Stimulated activated CD8-positive, alpha-beta memory T cell treated with anti-CD3 and anti-CD28 coated beads, Interleukin-15, amount 100 ng/mL, for 48 hours (primary cell): Measurements from ENCODE around the gene SON.
"Not testable (repeated sequence)": the region's sequence is repeated elsewhere in the genome, so short reads cannot be mapped to it uniquely, and the experiment has no call there.

Experiments used
- DNase-seq, 2 donors: peaks; one replicate each; pipeline ENCODE4 v3.0.0-alpha.2; 2020; ENCODE audit warnings: low read depth in 2 of 2

Gene SON

DNA sequence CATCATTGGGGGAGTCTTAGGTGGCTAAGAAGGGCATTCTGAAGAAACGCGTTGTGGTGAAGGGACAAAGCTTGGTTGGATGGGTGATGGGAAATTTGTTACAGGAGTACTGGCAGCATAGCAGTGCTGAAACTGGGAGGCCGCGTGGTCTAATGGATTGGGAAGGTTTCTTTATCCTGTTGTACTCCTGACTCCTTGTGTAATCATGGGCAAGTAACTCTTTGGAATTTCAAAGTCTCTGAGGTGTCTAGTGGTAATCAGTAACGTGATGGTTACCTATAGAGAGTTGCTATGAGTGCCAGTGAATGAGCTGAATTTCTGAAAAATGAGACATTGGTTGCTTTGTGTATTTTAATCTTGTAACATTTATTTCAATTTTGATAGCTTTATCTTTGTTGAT is 27.2 kb downstream of the SON start:
- no peak for DNase-seq

DNA sequence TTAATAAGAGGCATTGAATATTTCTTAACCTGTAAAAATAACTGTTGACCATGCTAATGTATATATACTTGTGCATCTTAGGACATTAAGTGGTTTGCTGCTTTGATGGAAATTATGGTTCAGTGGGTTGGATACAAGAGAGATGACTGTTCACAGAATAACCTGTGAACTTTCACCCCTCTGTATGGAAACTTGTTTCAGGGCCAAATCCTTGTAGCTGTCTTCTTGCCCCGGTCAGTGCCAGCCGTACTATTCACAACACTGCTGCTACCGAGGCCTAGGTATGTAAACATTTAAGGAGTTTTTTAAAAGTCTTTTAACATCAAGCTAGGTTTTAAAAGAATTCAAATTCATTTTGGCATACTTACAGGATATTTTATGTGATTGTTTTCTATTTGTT is 29.5 kb downstream of the SON start:
- no peak for DNase-seq

DNA sequence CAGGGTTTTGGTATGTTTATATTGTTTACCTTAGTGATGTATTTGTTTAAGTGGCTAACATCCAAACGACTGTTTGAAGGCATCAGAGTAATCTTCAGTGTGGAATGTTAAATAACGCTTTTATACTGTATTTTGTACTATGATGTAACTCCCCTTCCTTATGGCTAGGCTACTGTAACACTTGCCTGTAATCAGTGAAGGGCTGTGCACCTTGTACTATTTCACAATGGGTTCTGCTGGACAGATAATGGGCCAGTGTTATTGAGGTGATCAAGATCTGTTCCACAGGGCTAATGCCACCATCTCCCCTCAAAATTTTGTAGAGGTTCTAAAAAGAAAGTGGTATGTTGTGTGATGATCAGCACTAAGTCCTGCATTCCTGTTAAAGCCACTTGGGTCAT is 33.9 kb downstream of the SON start:
- DNase-seq, result not testable (repeated sequence)

DNA sequence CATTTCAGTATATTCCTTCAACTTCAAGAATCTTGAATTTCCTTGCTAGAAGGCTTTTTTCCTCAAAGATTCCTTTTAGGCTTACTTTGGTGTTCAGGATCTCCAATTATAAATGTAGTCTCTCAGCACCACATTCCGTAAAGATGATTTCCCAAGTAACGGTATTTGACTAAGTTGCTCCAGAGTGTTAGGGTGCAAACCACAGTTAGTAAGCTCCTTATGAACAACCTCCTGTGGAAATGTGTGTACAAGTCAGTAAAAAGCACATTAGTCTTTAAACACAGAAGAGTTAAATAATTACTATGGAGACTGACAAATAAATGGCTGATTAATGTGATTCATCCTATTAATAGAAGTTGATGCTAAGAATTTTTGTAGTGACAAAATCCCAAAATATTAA is 35.4 kb downstream of the SON start:
- DNase-seq, result no peak

DNA sequence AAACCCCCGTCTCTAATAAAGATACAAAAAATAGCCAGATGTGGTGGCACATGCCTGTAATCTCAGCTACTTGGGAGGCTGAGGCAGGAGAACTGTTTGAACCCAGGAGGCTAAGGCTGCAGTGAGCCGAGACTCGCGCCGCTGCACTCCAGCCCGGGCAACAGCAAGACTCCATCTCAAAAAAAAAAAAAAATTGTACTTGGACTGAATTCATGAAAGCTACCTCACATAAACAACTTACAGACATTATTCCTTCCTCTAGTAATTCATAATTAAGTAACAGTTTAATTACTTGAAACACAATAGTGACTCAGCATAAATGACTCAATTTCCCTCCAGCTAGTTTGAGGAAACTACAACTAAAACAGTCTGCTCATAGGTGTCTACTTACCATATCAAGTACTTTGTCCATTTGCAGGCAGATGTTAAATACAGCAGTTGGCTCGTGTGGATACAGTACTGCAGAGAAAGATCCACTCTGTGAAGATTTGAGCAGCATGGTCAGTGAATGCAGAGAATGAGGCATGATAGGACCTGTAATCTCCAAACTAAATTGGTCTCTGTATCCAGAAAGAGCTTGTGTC is 36.2 kb downstream of the SON start:
- DNase-seq, result no peak

GRCh38 chr21:33584455-33584854 is 41.6 kb downstream of the SON start:
- no peak for DNase-seq

GRCh38 chr21:33586927-33587326 is 44.1 kb downstream of the SON start:
- no peak for DNase-seq

DNA sequence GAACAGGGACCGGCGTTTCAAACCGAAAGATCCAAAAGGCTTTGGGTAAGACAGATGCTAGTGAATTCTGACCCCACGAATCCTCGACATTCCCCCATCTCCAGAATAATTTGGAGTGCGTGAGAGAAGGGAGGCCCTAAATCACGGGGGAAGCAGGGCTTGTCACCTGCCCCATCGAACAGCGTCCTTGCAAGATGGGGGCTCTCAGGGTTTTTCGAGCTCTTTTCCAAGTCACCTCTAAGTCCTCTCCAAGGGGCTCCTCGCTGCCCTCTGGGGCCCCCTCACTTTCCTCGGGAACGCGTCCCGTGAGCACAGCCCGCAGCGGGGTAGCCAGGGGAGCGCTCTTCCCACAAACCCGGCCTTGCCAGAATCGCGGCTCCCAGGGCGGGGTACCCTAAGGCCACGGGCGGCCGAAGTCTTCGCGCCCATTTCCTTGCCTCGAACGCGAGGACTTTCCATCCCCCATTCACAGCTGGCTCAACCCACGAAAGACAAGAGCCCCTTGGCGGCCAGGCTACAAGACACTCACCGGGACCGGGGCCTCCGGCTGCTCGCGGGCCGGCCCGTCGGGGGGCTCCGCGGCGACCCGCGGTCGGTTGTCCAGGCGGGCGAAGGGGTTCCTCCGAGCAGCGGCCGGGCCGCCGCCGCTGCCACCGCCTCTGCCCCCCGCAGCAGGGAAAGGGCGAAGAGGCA is 45.1 kb downstream of the SON start:
- peak in 1 of 2 donors; percentile 5 for DNase-seq

GRCh38 chr21:33588485-33589335 is 45.9 kb downstream of the SON start, which contains the start of gene DONSON:
Gene DONSON (minus strand): TSS chr21:33588684. CDS start chr21:33588641, 43 bp downstream.
- peak; percentile 80 to 86 for DNase-seq

GRCh38 chr21:33598051-33598450 is 55.2 kb downstream of the SON start:
- no peak for DNase-seq

DNA sequence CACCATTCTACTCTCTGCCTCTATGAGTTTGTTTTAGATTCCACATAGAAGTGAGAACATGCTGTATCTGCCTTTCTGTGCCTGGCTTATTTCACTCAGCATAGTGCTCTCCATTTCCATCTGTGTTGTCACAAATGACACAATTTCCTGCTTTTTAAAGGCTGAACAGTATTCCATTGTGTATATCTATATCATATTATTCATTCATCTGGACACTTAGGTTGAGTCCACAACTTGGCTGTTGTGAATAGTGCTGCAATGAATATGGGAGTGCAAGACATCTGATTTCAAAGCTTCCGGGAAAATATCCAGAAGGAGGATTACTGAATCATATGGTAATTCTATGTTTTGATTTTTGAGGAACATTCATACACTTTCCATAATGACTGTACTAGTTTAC is 65.7 kb downstream of the SON start:
- DNase-seq, result no peak

- DNase-seq, result no peak
Observed at GRCh38 chr21:33611006-33611744, 68.3 kb downstream of the SON start.

DNA sequence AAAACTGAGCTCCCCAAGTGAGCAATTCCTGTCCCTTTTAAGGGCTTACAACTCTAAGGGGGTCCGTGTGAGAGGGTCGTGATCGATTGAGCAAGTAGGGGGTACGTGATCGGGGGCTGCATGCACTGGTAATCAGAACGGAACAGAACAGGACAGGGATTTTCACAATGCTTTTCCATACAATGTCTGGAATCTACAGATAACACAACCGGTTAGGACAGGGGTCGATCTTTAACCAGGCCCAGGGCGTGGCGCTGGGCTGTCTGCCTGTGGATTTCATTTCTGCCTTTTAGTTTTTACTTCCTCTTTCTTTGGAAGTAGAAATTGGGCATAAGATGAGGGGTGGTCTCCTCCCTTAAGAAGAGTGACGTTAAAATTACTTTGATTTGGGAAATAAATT is 74.7 kb downstream of the SON start:
- not testable (repeated sequence) for DNase-seq

DNA sequence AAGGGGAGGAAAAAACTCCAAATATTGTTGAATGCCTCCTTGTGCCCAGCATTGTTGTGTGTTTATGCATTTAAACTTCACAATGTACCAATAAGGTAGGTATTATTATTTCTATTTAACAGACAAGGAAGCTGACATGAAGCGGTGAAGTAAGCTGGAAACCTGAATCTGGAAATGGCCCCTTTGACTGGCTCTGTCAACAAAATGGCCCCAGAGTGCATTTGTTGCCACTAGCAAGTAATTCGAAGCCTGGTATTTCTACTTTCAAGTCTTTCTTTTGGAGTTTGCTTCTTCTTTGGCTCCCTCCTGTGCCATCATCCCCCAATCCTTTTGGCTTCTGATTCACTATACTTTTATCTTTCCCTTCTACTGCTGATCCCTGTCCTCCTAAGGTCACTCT is 75.6 kb downstream of the SON start:
- no peak for DNase-seq

- no peak for DNase-seq
Observed at GRCh38 chr21:33619726-33620125, 76.9 kb downstream of the SON start.

DNA sequence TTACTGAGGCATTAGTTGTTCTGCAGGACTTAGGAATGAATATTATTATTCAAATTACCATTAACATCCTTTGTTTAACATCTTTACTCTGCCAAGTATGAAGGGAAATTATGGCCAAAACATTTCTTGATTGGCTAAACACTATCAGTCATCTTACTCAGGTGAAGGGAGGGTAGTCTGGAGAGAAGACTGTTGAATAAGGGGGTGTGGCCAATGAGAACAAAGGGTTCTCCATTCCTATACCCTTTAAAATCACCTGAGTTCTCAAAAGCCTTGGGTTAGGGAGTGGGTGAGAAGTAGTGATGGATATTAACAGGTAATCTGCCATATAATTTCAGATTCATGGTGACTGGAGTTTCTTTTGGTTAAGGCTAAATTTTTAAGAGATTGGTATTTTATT is 79.4 kb downstream of the SON start:
- DNase-seq, result no peak

DNA sequence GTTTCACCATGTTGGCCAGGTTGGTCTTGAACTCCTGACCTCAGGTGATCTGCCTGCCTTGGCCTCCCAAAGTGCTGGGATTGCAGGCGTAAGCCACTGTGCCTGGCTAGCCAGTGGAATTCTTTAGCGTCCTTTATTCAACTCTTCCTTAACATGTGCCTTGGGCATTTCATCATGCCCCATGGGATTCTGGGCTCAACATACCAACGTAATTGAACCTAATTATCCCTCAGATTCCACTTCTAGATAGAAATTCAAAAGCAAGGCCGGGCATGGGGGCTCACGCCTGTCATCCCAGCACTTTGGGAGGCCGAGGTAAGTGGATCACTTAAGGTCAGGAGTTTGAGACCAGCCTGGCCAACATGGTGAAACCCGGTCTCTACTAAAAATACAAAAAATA is 83.3 kb downstream of the SON start:
- not testable (repeated sequence) for DNase-seq
